GM21825 (cell line): ENCODE data around the gene DLGAP1.
"Not testable (repeated sequence)": the region's sequence is repeated elsewhere in the genome, so short reads cannot be mapped to it uniquely, and the experiment has no call there.

Experiments used
- ATAC-seq: cut with Tn5 transposase; IDR thresholded peaks from one replicate; pipeline ENCODE4 v1.9.1; 2021; ENCODE audit warnings: mild to moderate bottlenecking, moderate library complexity; ENCODE audit not compliant: unreplicated experiment

DLGAP1 gene

GRCh38 chr18:4391859-4392258, 63.2 kb downstream of the DLGAP1 start:
- no peak for ATAC-seq

DNA sequence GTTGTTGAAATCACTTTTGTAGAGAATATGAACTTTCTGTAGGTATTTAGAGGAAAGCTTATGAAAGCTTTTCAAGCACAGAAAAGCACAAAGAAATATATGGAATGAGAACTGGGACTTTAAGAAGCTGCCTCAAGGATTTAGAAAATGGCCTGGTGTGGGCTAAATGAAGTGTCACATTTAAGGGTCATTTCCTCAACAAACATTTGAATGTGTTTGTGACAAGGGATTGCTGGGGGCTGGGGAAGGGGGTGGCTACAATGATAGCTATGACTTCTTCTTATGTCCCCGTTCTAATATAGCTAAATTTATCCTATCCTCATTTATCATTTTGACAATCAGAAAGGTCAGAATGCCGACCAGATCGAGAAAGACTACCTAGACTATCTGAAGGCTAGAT, 69.2 kb downstream of the DLGAP1 start:
- ATAC-seq, result no peak

- ATAC-seq, result no peak
Observed at GRCh38 chr18:4384932-4385331, 70.2 kb downstream of the DLGAP1 start.

DNA sequence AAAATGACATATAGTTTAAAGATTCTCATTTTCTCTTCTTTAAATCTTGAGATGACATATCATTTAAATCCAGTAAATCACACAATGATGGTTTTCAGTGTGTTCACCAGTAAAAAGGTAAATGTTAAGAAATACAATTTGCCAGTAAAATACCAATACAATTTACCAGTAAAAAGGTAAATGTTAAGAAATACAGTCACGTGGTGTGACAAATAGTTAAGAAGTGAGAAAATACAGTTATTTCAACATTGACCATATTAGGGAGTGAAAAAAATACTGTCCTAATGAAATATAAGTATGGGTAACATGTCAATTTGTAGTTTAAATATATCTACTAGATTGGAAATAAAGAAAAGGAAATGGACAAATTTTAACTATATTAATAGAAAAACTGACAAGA, 80.5 kb downstream of the DLGAP1 start:
- no peak for ATAC-seq

- no peak for ATAC-seq
Observed at GRCh38 chr18:4369705-4370104, 85.4 kb downstream of the DLGAP1 start.

DNA sequence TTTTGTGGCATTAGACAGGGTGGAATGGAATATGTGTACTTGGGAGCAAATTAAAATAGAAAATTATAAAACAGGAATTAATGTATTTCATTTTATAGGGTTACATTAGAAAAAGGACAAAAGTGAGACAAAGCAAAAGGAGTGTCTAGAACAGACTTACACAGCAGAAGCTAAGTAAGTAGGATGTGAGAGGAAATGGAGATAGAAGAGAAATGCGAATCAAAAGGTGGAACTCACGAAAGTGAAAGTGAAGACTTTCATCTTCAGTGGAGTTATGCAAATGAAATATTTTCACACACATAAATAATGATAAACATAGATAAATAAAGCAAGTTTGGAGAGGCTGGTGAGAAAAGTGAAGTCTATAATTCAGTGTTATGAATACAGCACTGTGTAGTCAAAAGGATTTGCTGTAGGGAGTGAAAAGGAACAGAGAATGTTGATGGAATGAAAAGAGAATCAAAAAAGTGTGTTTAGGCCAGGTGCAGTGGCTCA, 94.8 kb downstream of the DLGAP1 start:
- ATAC-seq, result no peak

DNA sequence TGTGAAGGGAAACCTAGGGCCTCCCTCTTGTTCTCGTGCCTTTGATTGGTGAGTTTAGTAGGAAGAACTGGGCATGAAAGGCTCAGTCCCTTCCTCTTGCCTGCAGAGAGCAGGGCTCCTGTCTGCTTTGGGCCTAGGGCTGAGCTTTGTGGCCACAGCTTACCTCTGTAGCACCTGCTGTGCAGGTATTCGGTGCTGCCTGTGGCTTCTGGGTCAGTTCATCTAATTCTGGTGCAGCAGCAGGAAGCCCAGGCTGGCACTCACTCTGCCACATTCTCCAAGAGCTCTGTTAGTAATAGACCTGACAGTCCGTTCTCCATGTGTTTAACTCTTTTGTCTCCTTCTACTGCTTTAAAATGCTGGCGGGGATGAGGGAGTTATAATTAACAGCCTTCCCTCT, 96.5 kb downstream of the DLGAP1 start:
- no peak for ATAC-seq

- no peak for ATAC-seq
Observed at GRCh38 chr18:4357579-4357978, 97.5 kb downstream of the DLGAP1 start.

DNA sequence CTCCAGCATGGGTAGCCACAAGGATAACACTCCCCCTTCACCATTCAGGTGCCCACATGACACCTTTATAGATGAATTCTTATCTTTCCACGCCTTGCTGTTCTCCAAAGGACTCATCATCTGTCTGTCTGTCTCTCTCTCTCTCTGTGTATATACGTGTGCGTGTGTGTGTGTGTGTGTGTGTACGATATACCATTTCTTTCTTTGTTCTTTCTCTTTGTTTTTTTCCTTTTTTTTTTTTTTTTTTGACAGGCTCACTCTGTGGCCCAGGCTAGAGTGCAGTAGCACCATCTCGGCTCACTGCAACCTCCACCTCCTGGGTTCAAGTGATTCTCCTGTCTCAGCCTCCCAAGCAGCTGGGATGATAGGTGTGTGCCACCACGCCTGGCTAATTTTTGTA, 98.2 kb downstream of the DLGAP1 start:
- ATAC-seq, result no peak

DNA sequence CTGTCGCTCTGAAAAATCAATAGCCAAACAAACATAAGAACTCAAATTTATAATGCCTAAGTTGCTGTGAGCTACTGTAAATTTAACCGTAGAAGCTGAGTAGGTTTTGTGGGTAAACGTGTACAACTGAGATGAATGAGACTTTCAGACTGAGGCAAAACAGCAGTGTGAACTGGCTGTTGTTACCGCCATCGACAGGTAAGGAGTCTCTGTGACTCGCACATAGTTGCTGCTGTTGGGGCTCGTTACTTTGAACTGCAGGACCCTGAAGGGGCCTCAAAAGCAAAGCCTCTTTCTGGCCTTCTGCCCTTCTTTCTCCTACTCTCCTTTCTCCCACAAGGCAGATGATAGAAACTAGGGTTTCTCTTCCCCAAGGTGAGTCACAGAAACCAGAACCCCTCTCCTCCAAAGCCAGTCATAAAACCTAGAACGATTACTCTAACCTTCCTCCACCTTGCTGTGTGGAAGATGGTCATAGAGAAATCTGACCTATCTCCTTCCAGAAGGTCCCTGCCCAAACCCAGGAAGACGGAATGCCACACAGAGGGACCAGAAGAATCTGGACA, 101.2 kb downstream of the DLGAP1 start:
- ATAC-seq, result no peak

GRCh38 chr18:4352746-4353551, 102.2 kb downstream of the DLGAP1 start:
- no peak for ATAC-seq

DNA sequence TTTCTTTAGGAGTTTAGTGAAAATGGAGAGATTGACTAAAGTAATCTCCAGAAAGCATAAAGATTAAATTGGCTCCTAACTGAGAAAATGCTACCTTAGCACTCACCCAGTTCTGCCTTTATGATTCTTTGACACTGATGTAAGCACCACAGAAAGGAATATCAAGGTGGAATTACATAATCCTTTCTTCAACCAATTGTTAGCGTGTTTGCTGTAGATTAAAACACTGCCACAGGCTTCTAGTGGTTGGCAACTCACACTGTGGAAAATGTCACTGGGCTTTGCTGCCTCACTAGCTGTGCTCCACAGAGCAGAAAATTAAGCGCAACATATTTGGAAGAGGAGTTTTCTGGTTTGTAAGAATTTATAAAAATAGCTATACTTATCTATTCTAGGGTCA, 104.1 kb downstream of the DLGAP1 start:
- ATAC-seq, result no peak

DNA sequence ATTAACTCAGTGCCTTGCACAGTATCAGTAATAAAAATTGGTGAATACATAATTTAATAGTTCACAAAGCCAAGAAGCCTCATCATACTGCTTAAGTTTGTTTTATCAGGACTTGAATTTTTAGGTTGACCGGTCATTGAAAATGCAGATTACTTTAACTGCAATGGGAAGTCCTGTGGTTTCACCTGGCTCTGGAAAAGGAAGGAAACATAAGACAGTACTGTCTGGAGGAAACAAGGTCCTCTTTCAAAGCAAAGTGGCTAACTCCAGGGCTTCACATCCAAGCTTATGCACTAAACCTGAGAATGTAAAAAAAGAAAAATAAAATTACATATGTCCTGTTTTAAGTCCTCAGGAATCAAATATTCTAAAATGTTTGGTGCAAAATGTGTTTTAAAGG, 119.7 kb downstream of the DLGAP1 start:
- ATAC-seq, result no peak

DNA sequence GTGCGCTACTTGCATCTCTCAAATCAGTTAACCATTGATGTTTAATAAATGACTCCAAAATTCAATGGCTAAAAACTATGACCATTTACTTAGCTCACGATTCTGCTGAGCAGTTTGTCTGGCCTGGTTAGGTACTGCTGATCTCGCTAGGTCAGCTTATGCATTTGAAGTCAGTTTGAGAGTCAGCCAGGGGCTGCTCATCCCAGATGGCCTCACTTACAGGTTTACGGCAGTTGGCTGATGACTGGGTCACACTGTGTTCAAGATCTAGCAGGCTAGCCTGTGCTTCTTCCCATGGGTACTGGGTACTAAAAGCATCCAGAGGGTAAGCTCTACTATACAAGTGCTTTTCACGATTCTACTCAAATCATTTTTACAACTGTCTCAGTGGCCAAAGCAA, 122.1 kb downstream of the DLGAP1 start:
- ATAC-seq, result no peak

GRCh38 chr18:4319738-4320677, 135.1 kb downstream of the DLGAP1 start:
- no peak for ATAC-seq

- no peak for ATAC-seq
Observed at GRCh38 chr18:4318311-4318710, 136.8 kb downstream of the DLGAP1 start.

DNA sequence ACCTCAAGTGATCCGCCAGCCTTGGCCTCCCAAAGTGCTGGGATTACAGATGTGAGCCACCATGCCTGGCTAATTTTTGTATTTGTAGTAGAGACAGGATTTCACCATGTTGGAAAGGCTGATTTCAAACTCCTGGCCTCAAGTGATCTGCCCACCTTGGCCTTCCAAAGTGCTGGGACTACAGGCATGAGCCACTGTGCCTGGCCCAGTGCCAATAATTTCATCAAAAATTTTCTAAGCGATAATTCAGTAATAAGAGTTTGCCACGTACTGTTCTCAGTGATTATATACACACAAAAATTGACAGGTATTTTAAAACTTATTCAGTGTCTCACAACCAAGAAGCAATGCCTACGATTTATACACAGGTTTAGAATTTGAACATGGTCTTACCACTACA, 143.2 kb downstream of the DLGAP1 start:
- ATAC-seq, result not testable (repeated sequence)

- no peak for ATAC-seq
Observed at GRCh38 chr18:4311136-4311535, 144.0 kb downstream of the DLGAP1 start.

GRCh38 chr18:4309227-4309626, 145.9 kb downstream of the DLGAP1 start:
- no peak for ATAC-seq

- no peak for ATAC-seq
Observed at GRCh38 chr18:4308576-4308975, 146.5 kb downstream of the DLGAP1 start.

GRCh38 chr18:4299395-4299794, 155.7 kb downstream of the DLGAP1 start:
- no peak for ATAC-seq
